Measurements from ENCODE around the gene FEM1B.

DNA sequence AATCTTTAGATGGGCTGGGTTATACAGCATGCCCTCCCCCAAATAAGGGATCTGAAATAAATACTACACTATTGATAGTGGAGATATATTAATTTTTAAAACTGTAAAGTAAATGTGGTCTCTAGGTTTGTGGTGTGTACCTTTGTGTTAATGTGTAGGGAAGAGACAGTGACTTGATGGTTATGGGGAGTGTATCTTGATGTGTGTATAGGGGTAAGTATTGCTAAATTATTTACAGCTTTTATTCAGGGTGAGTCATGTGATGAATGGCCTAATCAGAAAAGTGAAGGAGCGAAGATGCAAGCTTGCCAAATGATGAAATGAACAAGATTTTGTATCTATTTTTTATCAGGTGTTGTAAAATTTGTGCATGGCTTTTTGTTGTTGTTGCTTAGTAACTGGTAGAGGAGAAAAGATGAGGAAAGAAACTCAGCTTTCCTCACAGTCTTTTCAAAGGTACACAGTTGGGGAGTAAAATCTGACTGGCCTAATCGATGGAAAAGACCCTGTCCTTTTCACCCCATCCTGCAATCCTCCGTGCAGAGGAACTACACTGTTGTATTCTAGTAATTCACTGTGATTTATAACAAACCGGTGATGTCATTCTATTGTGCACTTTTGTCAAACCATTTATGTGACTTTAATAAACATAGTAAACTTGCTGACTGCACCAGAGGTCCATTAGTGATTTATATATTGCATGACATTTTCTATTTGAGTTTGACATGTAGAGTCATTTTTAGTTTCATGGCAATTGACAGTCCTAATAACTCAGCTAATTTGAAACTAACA, 17.7 kb downstream of the FEM1B start:
- no peak for TF ChIP-seq POLR2A (IDR thresholded peaks at IDR 0.05; ENCODE audit: low read depth, low read length)
- TF ChIP-seq TAF1 (IDR thresholded peaks at IDR 0.05; ENCODE audit: low read depth, low read length) = no peak
